ENCODE measurements around the gene BIN2. TPM values are rescaled to one million over a fixed set of nuclear protein-coding genes. Genes with fewer than 3 reads are reported as not detected.
A peak's percentile ranks its signal among the peaks of the same experiment; 100 is the strongest.

Gene BIN2
- total and polyA plus RNA-seq, 10 of the 15 experiments (the other 5 are each of a cell fraction or from before 2014, with no cell fraction given) = 8.6 to 42.9 (median 32.1) TPM

GRCh38 chr12:51238510-51239334 is 85.3 kb downstream of the BIN2 start, which contains the start of gene DAZAP2 (continued):
- TF ChIP-seq MLLT1 (IDR thresholded peaks at IDR 0.05) = peak; percentile 72
- TF ChIP-seq POLR2AphosphoS2 (IDR thresholded peaks at IDR 0.05; ENCODE audit: low read depth, low read length) = peak; percentile 93
- TF ChIP-seq, protein P1, sequence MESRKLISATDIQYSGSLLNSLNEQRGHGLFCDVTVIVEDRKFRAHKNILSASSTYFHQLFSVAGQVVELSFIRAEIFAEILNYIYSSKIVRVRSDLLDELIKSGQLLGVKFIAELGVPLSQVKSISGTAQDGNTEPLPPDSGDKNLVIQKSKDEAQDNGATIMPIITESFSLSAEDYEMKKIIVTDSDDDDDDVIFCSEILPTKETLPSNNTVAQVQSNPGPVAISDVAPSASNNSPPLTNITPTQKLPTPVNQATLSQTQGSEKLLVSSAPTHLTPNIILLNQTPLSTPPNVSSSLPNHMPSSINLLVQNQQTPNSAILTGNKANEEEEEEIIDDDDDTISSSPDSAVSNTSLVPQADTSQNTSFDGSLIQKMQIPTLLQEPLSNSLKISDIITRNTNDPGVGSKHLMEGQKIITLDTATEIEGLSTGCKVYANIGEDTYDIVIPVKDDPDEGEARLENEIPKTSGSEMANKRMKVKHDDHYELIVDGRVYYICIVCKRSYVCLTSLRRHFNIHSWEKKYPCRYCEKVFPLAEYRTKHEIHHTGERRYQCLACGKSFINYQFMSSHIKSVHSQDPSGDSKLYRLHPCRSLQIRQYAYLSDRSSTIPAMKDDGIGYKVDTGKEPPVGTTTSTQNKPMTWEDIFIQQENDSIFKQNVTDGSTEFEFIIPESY (IDR thresholded peaks at IDR 0.05) = no peak
- no peak for TF ChIP-seq BMI1 (IDR thresholded peaks at IDR 0.05; ENCODE audit: borderline replicate concordance)
- peak; percentile 70; the same call in 1 of the 2 replicates for TF ChIP-seq CBFB (IDR thresholded peaks at IDR 0.05; ENCODE audit: low read depth)
- TF ChIP-seq, protein P2, sequence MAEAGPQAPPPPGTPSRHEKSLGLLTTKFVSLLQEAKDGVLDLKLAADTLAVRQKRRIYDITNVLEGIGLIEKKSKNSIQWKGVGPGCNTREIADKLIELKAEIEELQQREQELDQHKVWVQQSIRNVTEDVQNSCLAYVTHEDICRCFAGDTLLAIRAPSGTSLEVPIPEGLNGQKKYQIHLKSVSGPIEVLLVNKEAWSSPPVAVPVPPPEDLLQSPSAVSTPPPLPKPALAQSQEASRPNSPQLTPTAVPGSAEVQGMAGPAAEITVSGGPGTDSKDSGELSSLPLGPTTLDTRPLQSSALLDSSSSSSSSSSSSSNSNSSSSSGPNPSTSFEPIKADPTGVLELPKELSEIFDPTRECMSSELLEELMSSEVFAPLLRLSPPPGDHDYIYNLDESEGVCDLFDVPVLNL (IDR thresholded peaks at IDR 0.05; ENCODE audit: low read depth, low read length) = no peak
- no peak for TF ChIP-seq ZBTB4 (CRISPR knock-in tag; IDR thresholded peaks at IDR 0.05)
- peak; percentile 27; the same call in 1 of the 2 replicates for TF ChIP-seq HDGF (IDR thresholded peaks at IDR 0.05)
- TF ChIP-seq KDM1A (IDR thresholded peaks at IDR 0.05; ENCODE audit: borderline replicate concordance) = no peak
- TF ChIP-seq YY1 (IDR thresholded peaks at IDR 0.05; ENCODE audit: low read depth, low read length) = peak; percentile 55
- TF ChIP-seq, protein P3, sequence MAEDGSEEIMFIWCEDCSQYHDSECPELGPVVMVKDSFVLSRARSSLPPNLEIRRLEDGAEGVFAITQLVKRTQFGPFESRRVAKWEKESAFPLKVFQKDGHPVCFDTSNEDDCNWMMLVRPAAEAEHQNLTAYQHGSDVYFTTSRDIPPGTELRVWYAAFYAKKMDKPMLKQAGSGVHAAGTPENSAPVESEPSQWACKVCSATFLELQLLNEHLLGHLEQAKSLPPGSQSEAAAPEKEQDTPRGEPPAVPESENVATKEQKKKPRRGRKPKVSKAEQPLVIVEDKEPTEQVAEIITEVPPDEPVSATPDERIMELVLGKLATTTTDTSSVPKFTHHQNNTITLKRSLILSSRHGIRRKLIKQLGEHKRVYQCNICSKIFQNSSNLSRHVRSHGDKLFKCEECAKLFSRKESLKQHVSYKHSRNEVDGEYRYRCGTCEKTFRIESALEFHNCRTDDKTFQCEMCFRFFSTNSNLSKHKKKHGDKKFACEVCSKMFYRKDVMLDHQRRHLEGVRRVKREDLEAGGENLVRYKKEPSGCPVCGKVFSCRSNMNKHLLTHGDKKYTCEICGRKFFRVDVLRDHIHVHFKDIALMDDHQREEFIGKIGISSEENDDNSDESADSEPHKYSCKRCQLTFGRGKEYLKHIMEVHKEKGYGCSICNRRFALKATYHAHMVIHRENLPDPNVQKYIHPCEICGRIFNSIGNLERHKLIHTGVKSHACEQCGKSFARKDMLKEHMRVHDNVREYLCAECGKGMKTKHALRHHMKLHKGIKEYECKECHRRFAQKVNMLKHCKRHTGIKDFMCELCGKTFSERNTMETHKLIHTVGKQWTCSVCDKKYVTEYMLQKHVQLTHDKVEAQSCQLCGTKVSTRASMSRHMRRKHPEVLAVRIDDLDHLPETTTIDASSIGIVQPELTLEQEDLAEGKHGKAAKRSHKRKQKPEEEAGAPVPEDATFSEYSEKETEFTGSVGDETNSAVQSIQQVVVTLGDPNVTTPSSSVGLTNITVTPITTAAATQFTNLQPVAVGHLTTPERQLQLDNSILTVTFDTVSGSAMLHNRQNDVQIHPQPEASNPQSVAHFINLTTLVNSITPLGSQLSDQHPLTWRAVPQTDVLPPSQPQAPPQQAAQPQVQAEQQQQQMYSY (CRISPR knock-in tag; IDR thresholded peaks at IDR 0.05) = no peak
- TF ChIP-seq MEF2B (IDR thresholded peaks at IDR 0.05; ENCODE audit: partially characterized antibody, poor library complexity, severe bottlenecking) = no peak
- TF ChIP-seq, protein P4, sequence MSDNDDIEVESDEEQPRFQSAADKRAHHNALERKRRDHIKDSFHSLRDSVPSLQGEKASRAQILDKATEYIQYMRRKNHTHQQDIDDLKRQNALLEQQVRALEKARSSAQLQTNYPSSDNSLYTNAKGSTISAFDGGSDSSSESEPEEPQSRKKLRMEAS (IDR thresholded peaks at IDR 0.05; ENCODE audit: low read depth, low read length) = peak; percentile 75
- TF ChIP-seq EED (IDR thresholded peaks at IDR 0.05; ENCODE audit: low read depth) = no peak
- TF ChIP-seq, protein P5, sequence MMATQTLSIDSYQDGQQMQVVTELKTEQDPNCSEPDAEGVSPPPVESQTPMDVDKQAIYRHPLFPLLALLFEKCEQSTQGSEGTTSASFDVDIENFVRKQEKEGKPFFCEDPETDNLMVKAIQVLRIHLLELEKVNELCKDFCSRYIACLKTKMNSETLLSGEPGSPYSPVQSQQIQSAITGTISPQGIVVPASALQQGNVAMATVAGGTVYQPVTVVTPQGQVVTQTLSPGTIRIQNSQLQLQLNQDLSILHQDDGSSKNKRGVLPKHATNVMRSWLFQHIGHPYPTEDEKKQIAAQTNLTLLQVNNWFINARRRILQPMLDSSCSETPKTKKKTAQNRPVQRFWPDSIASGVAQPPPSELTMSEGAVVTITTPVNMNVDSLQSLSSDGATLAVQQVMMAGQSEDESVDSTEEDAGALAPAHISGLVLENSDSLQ (IDR thresholded peaks at IDR 0.05) = peak; percentile 99
- TF ChIP-seq BCL11A (IDR thresholded peaks at IDR 0.05; ENCODE audit: low read depth, low read length) = no peak
